Measurements from ENCODE around the gene NEMP2. TPM values are rescaled to one million over a fixed set of nuclear protein-coding genes. Genes with fewer than 3 reads are reported as not detected.

Gene NEMP2
- total and polyA plus RNA-seq, 4 donors, result 0.67 to 6.1 (median 2.8) TPM

GRCh38 chr2:190547886-190548285 is 13.4 kb upstream of the NEMP2 start:
- Histone ChIP-seq H3K9me3 (ENCODE audit: control insufficient read depth in 4 of 4, low read length in 3 of 4) (no peaks in the 10 kb centered on the region), H3K4me1 (ENCODE audit: control insufficient read depth in 4 of 4, insufficient read depth in 4 of 4, low read length in 3 of 4) (no peaks in the 10 kb centered on the region), H3K27ac (ENCODE audit: low read depth in 1 of 2, low read length in 2 of 2) (no peak overlapping the region), H3K9ac (ENCODE audit: low read depth in 1 of 2, low read length in 2 of 2) (no peak overlapping the region), H3K36me3 (ENCODE audit: control insufficient read depth in 4 of 4, insufficient read depth in 3 of 4, low read depth in 1 of 4, low read length in 3 of 4) (no peaks in the 10 kb centered on the region), H3K4me3 (ENCODE audit: low read depth in 1 of 3, low read length in 3 of 3) (no peak overlapping the region), H3K27me3 (ENCODE audit: control insufficient read depth in 4 of 4, insufficient read depth in 4 of 4, low read length in 3 of 4) (no peaks in the 10 kb centered on the region)
- no peak for DNase-seq (ENCODE audit: low spot score)
- no peak for TF ChIP-seq ZBTB33 (IDR thresholded peaks at IDR 0.05)
- no peak for TF ChIP-seq REST (IDR thresholded peaks at IDR 0.05)
- no peak for TF ChIP-seq SP1 (IDR thresholded peaks at IDR 0.05)
- no peak for TF ChIP-seq JUND (IDR thresholded peaks at IDR 0.05)
- TF ChIP-seq FOXA1 (IDR thresholded peaks at IDR 0.05), result no peak
- no peak for TF ChIP-seq HNF4G (IDR thresholded peaks at IDR 0.05)
- TF ChIP-seq EGR1 (IDR thresholded peaks at IDR 0.05; ENCODE audit: low read depth in 2 of 2), result no peak
- TF ChIP-seq TAF1 (conservative IDR thresholded peaks at IDR 0.05), result no peak
- no peak for TF ChIP-seq HNF4A (conservative IDR thresholded peaks at IDR 0.05)
- TF ChIP-seq RAD21 (IDR thresholded peaks at IDR 0.05), result no peak
- TF ChIP-seq MAX (IDR thresholded peaks at IDR 0.05), result no peak
- TF ChIP-seq ATF3 (IDR thresholded peaks at IDR 0.05), result no peak
- TF ChIP-seq GABPA (IDR thresholded peaks at IDR 0.05 in 1 of 2, conservative IDR thresholded peaks at IDR 0.05 in 1 of 2), result no peak
- TF ChIP-seq YY1 (IDR thresholded peaks at IDR 0.05), result no peak
- no peak for TF ChIP-seq NR2F2 (IDR thresholded peaks at IDR 0.05)
- no peak for TF ChIP-seq RXRA (IDR thresholded peaks at IDR 0.05)
- TF ChIP-seq FOXA2 (IDR thresholded peaks at IDR 0.05), result no peak
- no peak for TF ChIP-seq CTCF (IDR thresholded peaks at IDR 0.05; ENCODE audit: low read depth, low read length, missing input control)
